DOHH2 (cell line): Measurements from ENCODE around the gene ZNF558.
"Not testable (repeated sequence)": the region's sequence is repeated elsewhere in the genome, so short reads cannot be mapped to it uniquely, and the experiment has no call there.

Experiments used
- CTCF ChIP-seq: fragments of 200-600 bp; sonication (generic); IDR thresholded peaks from one replicate; pipeline ENCODE4 v1.5.1; 2014; ENCODE audit warnings: antibody characterized with exemption, mild to moderate bottlenecking, low read depth, low read length; ENCODE audit not compliant: poor library complexity, severe bottlenecking
- EZH2phosphoT487 ChIP-seq: fragments of 200-600 bp; sonication (generic); IDR thresholded peaks from 2 replicates; pipeline ENCODE4 v1.6.1; 2017; ENCODE audit warnings: borderline replicate concordance, mild to moderate bottlenecking, antibody characterized with exemption, low read length, moderate library complexity, mixed read lengths

GRCh38 chr19:8769265-8769664 is 62.8 kb downstream of the ZNF558 start:
- not testable (repeated sequence) for TF ChIP-seq CTCF, EZH2phosphoT487
